ENCODE measurements around the gene SMU1. TPM values are rescaled to one million over a fixed set of nuclear protein-coding genes. Genes with fewer than 3 reads are reported as not detected.

The SMU1 gene
- polyA plus RNA-seq, 4 donors: 23.7 to 29.3 (median 27.8) TPM

GRCh38 chr9:33049680-33050361 is 26.7 kb downstream of the SMU1 start:
- DNase-seq (ENCODE audit: low read depth in 4 of 4, low spot score in 3 of 4): no peak

GRCh38 chr9:33048054-33048465 is 28.4 kb downstream of the SMU1 start:
- no peak for DNase-seq (ENCODE audit: low read depth in 4 of 4, low spot score in 3 of 4)

GRCh38 chr9:33046061-33046460 is 30.4 kb downstream of the SMU1 start:
- DNase-seq (ENCODE audit: low read depth in 4 of 4, low spot score in 3 of 4): no peak

GRCh38 chr9:33044677-33045282 is 31.7 kb downstream of the SMU1 start:
- DNase-seq (ENCODE audit: low read depth in 4 of 4, low spot score in 3 of 4): peak in 1 of 4 donors; percentile 30

GRCh38 chr9:33044162-33044673 is 32.3 kb downstream of the SMU1 start:
- peak; percentile 57 to 81 (median 65) for DNase-seq (ENCODE audit: low read depth in 4 of 4, low spot score in 3 of 4)

GRCh38 chr9:33043671-33044070 is 32.8 kb downstream of the SMU1 start:
- DNase-seq (ENCODE audit: low read depth in 4 of 4, low spot score in 3 of 4): no peak

GRCh38 chr9:33042473-33042872 is 34.0 kb downstream of the SMU1 start:
- DNase-seq (ENCODE audit: low read depth in 4 of 4, low spot score in 3 of 4): no peak

- no peak for DNase-seq (ENCODE audit: low read depth in 4 of 4, low spot score in 3 of 4)
These were observed 34.9 kb downstream of the SMU1 start for GRCh38 chr9:33041432-33042188.

GRCh38 chr9:33040792-33041431 is 35.6 kb downstream of the SMU1 start:
- DNase-seq (ENCODE audit: low read depth in 4 of 4, low spot score in 3 of 4): no peak

- DNase-seq (ENCODE audit: low read depth in 4 of 4, low spot score in 3 of 4): no peak
These were observed 43.6 kb downstream of the SMU1 start for GRCh38 chr9:33032865-33033264.

- DNase-seq (ENCODE audit: low read depth in 4 of 4, low spot score in 3 of 4): no peak
These were observed 44.2 kb downstream of the SMU1 start for GRCh38 chr9:33032292-33032691.

- no peak for DNase-seq (ENCODE audit: low read depth in 4 of 4, low spot score in 3 of 4)
These were observed 46.2 kb downstream of the SMU1 start for GRCh38 chr9:33030285-33030684.

GRCh38 chr9:33029231-33029786 is 47.2 kb downstream of the SMU1 start:
- no peak for DNase-seq (ENCODE audit: low read depth in 4 of 4, low spot score in 3 of 4)

- peak in 3 of 4 donors; percentile 60 to 75 (median 68) for DNase-seq (ENCODE audit: low read depth in 4 of 4, low spot score in 3 of 4)
These were observed 50.7 kb downstream of the SMU1 start for GRCh38 chr9:33025572-33026342.

- peak; percentile 90 to 93 (median 91) for DNase-seq (ENCODE audit: low read depth in 4 of 4, low spot score in 3 of 4)
These were observed 51.4 kb downstream of the SMU1 start, which contains the start of gene DNAJA1 for GRCh38 chr9:33024966-33025571. DNAJA1 (plus strand) TSS chr9:33025273; CDS start chr9:33026485, 1,212 bp downstream.

GRCh38 chr9:33024126-33024965 is 52.1 kb downstream of the SMU1 start:
- DNase-seq (ENCODE audit: low read depth in 4 of 4, low spot score in 3 of 4): peak in 1 of 4 donors; percentile 23

- no peak for DNase-seq (ENCODE audit: low read depth in 4 of 4, low spot score in 3 of 4)
These were observed 52.8 kb downstream of the SMU1 start for GRCh38 chr9:33023661-33024060.

GRCh38 chr9:33022755-33023154 is 53.7 kb downstream of the SMU1 start:
- DNase-seq (ENCODE audit: low read depth in 4 of 4, low spot score in 3 of 4): no peak

Data from right renal pelvis (tissue), 4 donors.